GM19238 (cell line): ENCODE data around the gene PCDHB2.
"Not testable (repeated sequence)": the region's sequence is repeated elsewhere in the genome, so short reads cannot be mapped to it uniquely, and the experiment has no call there.

Experiments
- DNase-seq: peaks from one replicate; pipeline ENCODE4 v3.0.0; 2011; ENCODE audit warnings: low spot score; ENCODE audit not compliant: insufficient read length

The PCDHB2 gene

GRCh38 chr5:141135718-141136266 lies 41.4 kb downstream of the PCDHB2 start:
- DNase-seq = no peak

- not testable (repeated sequence) for DNase-seq
These were observed 42.9 kb downstream of the PCDHB2 start for GRCh38 chr5:141137346-141137745.
